Measurements from ENCODE around the gene MED16. TPM values are rescaled to one million over a fixed set of nuclear protein-coding genes. Genes with fewer than 3 reads are reported as not detected.
A peak's percentile ranks its signal among the peaks of the same experiment; 100 is the strongest.

Gene MED16
- total RNA-seq = 16.5 and 20.4 TPM in 2 replicates

GRCh38 chr19:892894-893689 lies at the start of gene MED16, which contains the start of gene RNU6-9:
TSS of gene MED16 (minus strand) at chr19:893187. CDS start at chr19:891131, 2,056 bp downstream.
TSS of gene RNU6-9 (plus strand) at chr19:893484.

GRCh38 chr19:925526-926322 lies 32.7 kb upstream of the MED16 start, which contains the start of gene ARID3A:
TSS of gene ARID3A (plus strand) at chr19:926035. CDS start at chr19:929529, 3,494 bp downstream.

GRCh38 chr19:917323-918151 lies 24.6 kb upstream of the MED16 start, which contains the start of gene KISS1R:
TSS of gene KISS1R (plus strand) at chr19:917333. CDS start at chr19:917503, 170 bp downstream.

GRCh38 chr19:913080-913748 lies 20.2 kb upstream of the MED16 start, which contains the start of gene R3HDM4:
TSS of gene R3HDM4 (minus strand) at chr19:913219. CDS start at chr19:913157, 62 bp downstream.

GRCh38 chr19:858868-859843 lies 33.8 kb downstream of the MED16 start, which contains the start of gene CFD:
TSS of gene CFD (plus strand) at chr19:859664. CDS start at chr19:859690, 26 bp downstream.

GRCh38 chr19:852136-853013 lies 40.6 kb downstream of the MED16 start, which contains the start of gene ELANE:
TSS of gene ELANE (plus strand) at chr19:852303. CDS start at chr19:852329, 26 bp downstream.

GRCh38 chr19:840519-841206 lies 52.3 kb downstream of the MED16 start, which contains the start of gene PRTN3:
TSS of gene PRTN3 (plus strand) at chr19:840999. CDS start at chr19:841009, 10 bp downstream.

GRCh38 chr19:827710-828321 lies 65.2 kb downstream of the MED16 start, which contains the start of gene AZU1:
TSS of gene AZU1 (plus strand) at chr19:827837. CDS start at chr19:827847, 10 bp downstream.

GRCh38 chr19:821825-822503 lies 71.0 kb downstream of the MED16 start, which contains the start of gene PLPPR3:
TSS of gene PLPPR3 (minus strand) at chr19:821955. CDS start at chr19:821559, 396 bp downstream.

Small RNA genes within 50 kb of the gene (small RNA-seq; reads per million reads assigned to genes)
- 3.2 reads per million, percentile 84 among the genes with 10 or more reads in this experiment for gene RNU6-9

Other genes starting within 250 kb of the MED16 start
- gene RNF126, start 230.0 kb downstream of the MED16 start, total RNA-seq = 17.9 and 21.6 TPM in 2 replicates
- 15.9 and 33.2 TPM in 2 replicates for gene FSTL3, start 216.8 kb downstream of the MED16 start, total RNA-seq
- not detected in 2 replicates for gene PRSS57, start 197.7 kb downstream of the MED16 start, total RNA-seq
- gene PALM, start 184.3 kb downstream of the MED16 start, total RNA-seq = 7.5 and 9.3 TPM in 2 replicates
- gene MISP, start 142.1 kb downstream of the MED16 start, total RNA-seq = 0.22 and 0.26 TPM in 2 replicates
- gene PTBP1, start 95.7 kb downstream of the MED16 start, total RNA-seq = 92.3 and 113 TPM in 2 replicates
- 0.39 and 0.76 TPM in 2 replicates for gene PLPPR3, start 71.2 kb downstream of the MED16 start, total RNA-seq
- not detected in 2 replicates for gene AZU1, start 65.3 kb downstream of the MED16 start, total RNA-seq
- gene PRTN3, start 52.2 kb downstream of the MED16 start, total RNA-seq = not detected in 2 replicates
- 0.43 and 1.0 TPM in 2 replicates for gene ELANE, start 40.9 kb downstream of the MED16 start, total RNA-seq
- gene CFD, start 33.5 kb downstream of the MED16 start, total RNA-seq = 1.9 and 2.1 TPM in 2 replicates
- not detected in 2 replicates for gene RNU6-9, start 297 bp upstream of the MED16 start, total RNA-seq
- 28.9 and 34.1 TPM in 2 replicates for gene R3HDM4, start 20.0 kb upstream of the MED16 start, total RNA-seq
- gene KISS1R, start 24.1 kb upstream of the MED16 start, total RNA-seq = 0.13 TPM in 1 of 2 replicates, not detected in the other
- gene ARID3A, start 32.8 kb upstream of the MED16 start, total RNA-seq = 5.6 and 7.1 TPM in 2 replicates
- gene WDR18, start 91.2 kb upstream of the MED16 start, total RNA-seq = 27.6 and 41.2 TPM in 2 replicates
- 0.13 and 0.65 TPM in 2 replicates for gene GRIN3B, start 107.2 kb upstream of the MED16 start, total RNA-seq
- gene TMEM259, start 127.9 kb upstream of the MED16 start, total RNA-seq = 47.1 and 52.4 TPM in 2 replicates
- gene RNU6-2, start 128.3 kb upstream of the MED16 start, total RNA-seq = not detected in 2 replicates
- gene CNN2, start 133.4 kb upstream of the MED16 start, total RNA-seq = 240 and 261 TPM in 2 replicates
- 4.7 and 5.6 TPM in 2 replicates for gene ABCA7, start 146.9 kb upstream of the MED16 start, total RNA-seq
- gene ARHGAP45, start 174.0 kb upstream of the MED16 start, total RNA-seq = 0.32 and 0.39 TPM in 2 replicates
- gene POLR2E, start 202.2 kb upstream of the MED16 start, total RNA-seq = 77.0 and 86.9 TPM in 2 replicates
- 451 and 456 TPM in 2 replicates for gene GPX4, start 210.8 kb upstream of the MED16 start, total RNA-seq